ENCODE results near the gene CHN1.

DNA sequence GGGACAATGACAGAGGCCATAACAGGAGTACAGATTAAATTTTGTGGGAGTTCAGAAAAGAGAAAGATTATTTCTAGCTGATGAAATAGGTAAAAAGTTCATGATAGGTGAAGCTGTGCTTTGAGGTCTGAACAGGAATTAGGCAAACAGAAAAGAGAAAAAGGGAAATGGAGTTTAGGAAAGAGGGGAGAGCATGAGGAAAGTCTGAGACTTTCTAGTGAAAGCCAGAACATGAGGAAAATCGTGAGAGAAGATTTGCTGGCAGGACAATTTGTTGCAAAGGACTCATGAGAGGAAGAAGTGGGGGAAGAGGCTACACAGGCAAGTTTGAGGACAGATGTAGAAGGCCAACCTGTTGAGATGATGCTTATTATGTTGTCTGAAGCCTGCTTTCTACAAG lies 6.3 kb upstream of the CHN1 start:
- no peak for TF ChIP-seq POLR2A (IDR thresholded peaks at IDR 0.05; ENCODE audit: low read depth, low read length)
- no peak for TF ChIP-seq POLR2AphosphoS5 (IDR thresholded peaks at IDR 0.05; ENCODE audit: low read depth, low read length)
- no peak for TF ChIP-seq TAF1 (IDR thresholded peaks at IDR 0.05; ENCODE audit: low read depth, low read length)

Data from GM12891 (cell line).